ENCODE results near the gene TRIM61.
"Not testable (repeated sequence)": the region's sequence is repeated elsewhere in the genome, so short reads cannot be mapped to it uniquely, and the experiment has no call there.

DNA sequence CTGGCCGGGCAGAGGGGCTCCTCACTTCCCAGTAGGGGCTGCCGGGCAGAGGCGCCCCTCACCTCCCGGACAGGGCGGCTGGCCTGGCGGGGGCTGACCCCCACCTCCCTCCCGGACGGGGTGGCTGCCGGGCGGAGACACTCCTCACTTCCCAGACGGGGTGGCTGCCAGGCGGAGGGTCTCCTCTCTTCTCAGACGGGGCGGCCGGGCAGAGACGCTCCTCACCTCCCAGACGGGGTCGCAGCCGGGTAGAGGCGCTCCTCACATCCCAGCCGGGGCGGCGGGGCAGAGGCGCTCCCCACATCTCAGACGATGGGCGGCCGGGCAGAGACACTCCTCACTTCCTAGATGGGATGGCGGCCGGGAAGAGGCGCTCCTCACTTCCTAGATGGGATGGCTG lies 42.5 kb upstream of the TRIM61 start:
- TF ChIP-seq, protein P1, sequence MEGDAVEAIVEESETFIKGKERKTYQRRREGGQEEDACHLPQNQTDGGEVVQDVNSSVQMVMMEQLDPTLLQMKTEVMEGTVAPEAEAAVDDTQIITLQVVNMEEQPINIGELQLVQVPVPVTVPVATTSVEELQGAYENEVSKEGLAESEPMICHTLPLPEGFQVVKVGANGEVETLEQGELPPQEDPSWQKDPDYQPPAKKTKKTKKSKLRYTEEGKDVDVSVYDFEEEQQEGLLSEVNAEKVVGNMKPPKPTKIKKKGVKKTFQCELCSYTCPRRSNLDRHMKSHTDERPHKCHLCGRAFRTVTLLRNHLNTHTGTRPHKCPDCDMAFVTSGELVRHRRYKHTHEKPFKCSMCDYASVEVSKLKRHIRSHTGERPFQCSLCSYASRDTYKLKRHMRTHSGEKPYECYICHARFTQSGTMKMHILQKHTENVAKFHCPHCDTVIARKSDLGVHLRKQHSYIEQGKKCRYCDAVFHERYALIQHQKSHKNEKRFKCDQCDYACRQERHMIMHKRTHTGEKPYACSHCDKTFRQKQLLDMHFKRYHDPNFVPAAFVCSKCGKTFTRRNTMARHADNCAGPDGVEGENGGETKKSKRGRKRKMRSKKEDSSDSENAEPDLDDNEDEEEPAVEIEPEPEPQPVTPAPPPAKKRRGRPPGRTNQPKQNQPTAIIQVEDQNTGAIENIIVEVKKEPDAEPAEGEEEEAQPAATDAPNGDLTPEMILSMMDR (optimal IDR thresholded peaks at IDR 0.05 in 1 of 3, IDR thresholded peaks at IDR 0.05 in 1 of 3, conservative IDR thresholded peaks at IDR 0.05 in 1 of 3; ENCODE audit: extremely low read depth in 1 of 3, insufficient read depth in 2 of 3, low read length in 3 of 3), result not testable (repeated sequence)
- TF ChIP-seq EZH2 (IDR thresholded peaks at IDR 0.05; ENCODE audit: low read length), result not testable (repeated sequence)

All from keratinocyte (primary cell).